A673 (cell line): Measurements from ENCODE around the gene C1QTNF8. TPM values are rescaled to one million over a fixed set of nuclear protein-coding genes. Genes with fewer than 3 reads are reported as not detected.

Experiments used
- BruUV-seq: library from RNA; stranded (reverse); fragments of 400-500 nt; replicated peaks from 2 replicates; lab custom pipeline; 2021; lab: Mats Ljungman, UMichigan
- CTCF ChIA-PET: fragments of 300-600 bp; sonication (Branson Sonifier 250); formaldehyde crosslinking; loops from one replicate; lab custom pipeline; 2022; ENCODE audit warnings: antibody characterized with exemption; lab: Charles Lee
- POLR2A ChIA-PET: fragments of 300-600 bp; sonication (Branson Sonifier 250); formaldehyde crosslinking; loops from one replicate; lab custom pipeline; 2022; ENCODE audit warnings: antibody characterized with exemption; ENCODE audit not compliant: low non-redundant PET; lab: Charles Lee
- DNase-seq: peaks from one replicate; pipeline ENCODE4 v3.0.0-alpha.2; 2015; ENCODE audit warnings: low spot score
- H3K27ac ChIP-seq: fragments of 200-600 bp; sonication (generic); 2 replicates; pipeline ENCODE4 v1.5.1; 2016; ENCODE audit warnings: mixed run types, low read depth, mild to moderate bottlenecking, mixed read lengths, antibody characterized with exemption, low read length; ENCODE audit not compliant: poor library complexity, severe bottlenecking
- H3K27me3 ChIP-seq: fragments of 200-600 bp; sonication (generic); replicated peaks from 2 replicates; pipeline ENCODE4 v1.6.1; 2017; ENCODE audit warnings: mixed run types, low read depth, mild to moderate bottlenecking, mixed read lengths, antibody characterized with exemption, low read length; ENCODE audit not compliant: insufficient read depth, poor library complexity
- H3K36me3 ChIP-seq: fragments of 200-600 bp; sonication (generic); 2 replicates; pipeline ENCODE4 v1.6.1; 2016; ENCODE audit warnings: mixed run types, mild to moderate bottlenecking, mixed read lengths, antibody characterized with exemption, low read length; ENCODE audit not compliant: insufficient read depth, poor library complexity, severe bottlenecking
- H3K4me1 ChIP-seq: fragments of 200-600 bp; sonication (generic); 2 replicates; pipeline ENCODE4 v1.6.1; 2017; ENCODE audit warnings: mixed run types, mild to moderate bottlenecking, mixed read lengths, antibody characterized with exemption, low read length; ENCODE audit not compliant: insufficient read depth, poor library complexity, severe bottlenecking
- H3K4me3 ChIP-seq: fragments of 200-600 bp; sonication (generic); 2 replicates; pipeline ENCODE4 v1.5.1; 2016; ENCODE audit warnings: low read depth, mixed run types, mild to moderate bottlenecking, mixed read lengths, low read length; ENCODE audit not compliant: poor library complexity, severe bottlenecking
- H3K9me3 ChIP-seq: fragments of 200-600 bp; sonication (generic); 2 replicates; pipeline ENCODE4 v1.6.1; 2016; ENCODE audit warnings: mixed run types, low read depth, mild to moderate bottlenecking, mixed read lengths, antibody characterized with exemption, low read length; ENCODE audit not compliant: poor library complexity, severe bottlenecking
- CTCF ChIP-seq: fragments of 300-800, 200-600 bp; sonication (generic); conservative IDR thresholded peaks from 2 replicates; pipeline ENCODE4 v1.5.1; 2017; ENCODE audit warnings: low read depth, mild to moderate bottlenecking, antibody characterized with exemption, low read length, moderate library complexity, mixed read lengths
- EZH2 ChIP-seq: fragments of 200-600 bp; sonication (generic); IDR thresholded peaks from 2 replicates; pipeline ENCODE4 v1.6.1; 2017; ENCODE audit warnings: borderline replicate concordance, low read depth, mild to moderate bottlenecking, mixed read lengths, antibody characterized with exemption, low read length; ENCODE audit not compliant: poor library complexity, severe bottlenecking
- intact Hi-C: fragments of 100-400 bp; cut with micrococcal nuclease; formaldehyde crosslinking; loops from one replicate; pipeline ENCODE4 v1.10.0; 2022; ENCODE audit not compliant: unreplicated experiment
- total RNA-seq: library from RNA; stranded (reverse); gene quantifications from 2 replicates; pipeline ENCODE4 v1.2.3, GENCODE V29; 2021

Gene C1QTNF8
- total RNA-seq, 1 experiment from 2014 or later, result not detected

DNA sequence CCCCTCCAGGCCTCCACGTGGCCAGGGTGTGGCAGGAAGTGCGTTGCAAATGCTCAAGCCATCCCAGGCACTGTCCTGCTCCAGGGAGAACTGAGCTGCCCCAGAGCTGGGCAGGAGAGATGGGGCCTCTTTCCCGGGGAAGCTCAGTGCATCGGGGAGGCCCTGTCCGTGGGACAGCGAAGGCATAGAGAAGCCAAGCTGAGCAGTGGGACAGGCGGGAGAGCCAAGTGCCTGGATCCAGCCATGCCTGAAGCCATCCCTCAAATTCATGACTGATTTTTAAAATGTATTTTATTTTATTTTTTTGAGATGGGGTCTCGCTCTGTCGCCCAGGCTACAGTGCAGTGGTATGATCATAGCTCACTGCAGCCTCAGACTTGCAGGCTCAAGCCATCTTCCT lies 48.9 kb downstream of the C1QTNF8 start:
- TF ChIP-seq EZH2, result no peak
- no peak for TF ChIP-seq CTCF
- CTCF ChIA-PET, result no interaction called here
- POLR2A ChIA-PET, result no interaction called here
- intact Hi-C loops, result no loop called here
- peaks cover 24% of the 10 kb centered on the region for H3K4me1 ChIP-seq
- BruUV-seq, result no TSS peak
- H3K4me3 ChIP-seq, result no peak overlapping the region
- no peaks in the 10 kb centered on the region for H3K27me3 ChIP-seq
- no peak for DNase-seq
- H3K9me3 ChIP-seq, result no peaks in the 10 kb centered on the region
- no peaks in the 10 kb centered on the region for H3K36me3 ChIP-seq
- no peak overlapping the region for H3K27ac ChIP-seq

DNA sequence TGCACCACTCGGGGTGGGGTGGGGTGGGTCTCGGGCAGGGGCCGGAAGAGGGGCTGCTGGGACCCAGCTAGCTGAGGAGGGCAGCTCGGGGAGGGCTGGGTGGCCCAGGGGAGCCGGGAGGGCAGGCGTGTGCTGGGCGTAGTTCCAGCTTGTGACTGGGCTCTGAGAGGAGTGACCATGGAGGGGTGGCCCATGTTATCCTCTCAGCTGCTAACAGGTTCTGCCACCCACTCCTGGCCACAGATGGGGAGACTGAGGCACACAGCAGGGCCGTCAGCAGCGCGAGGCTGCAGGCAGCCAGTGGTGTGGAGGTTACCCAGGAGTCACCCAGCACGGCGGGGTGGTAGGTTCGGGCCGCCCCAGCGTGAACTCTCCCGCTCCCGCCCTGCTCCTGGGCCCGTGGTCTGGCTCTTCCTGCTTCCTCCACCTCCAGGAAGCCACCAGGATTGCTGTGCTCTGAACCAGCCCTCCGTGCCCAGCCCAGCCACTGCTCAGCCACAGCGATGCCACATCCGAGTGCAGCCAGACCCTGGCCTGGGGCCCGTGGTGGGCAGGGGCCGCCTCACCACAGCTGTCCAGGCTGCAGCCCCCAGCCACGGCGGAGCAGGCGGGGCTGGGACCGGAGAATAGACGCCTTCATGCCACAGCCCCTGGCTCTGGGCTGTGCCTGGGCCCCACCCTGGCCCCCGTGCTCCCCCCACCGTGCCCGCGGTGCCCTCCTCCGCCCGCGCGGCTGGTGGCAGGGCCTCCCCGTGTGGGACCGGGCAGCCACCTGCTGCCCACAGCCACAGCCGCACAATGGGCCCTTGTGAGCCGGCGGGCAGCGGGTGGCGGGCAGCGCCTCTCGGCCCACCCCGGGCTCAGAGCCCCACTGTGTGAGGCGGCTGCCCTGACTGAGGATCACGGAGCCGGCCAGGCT lies 49.8 kb downstream of the C1QTNF8 start:
- DNase-seq, result no peak
- POLR2A ChIA-PET, result no interaction called here
- TF ChIP-seq EZH2, result no peak
- no peak for TF ChIP-seq CTCF
- Histone ChIP-seq H3K27me3 (no peaks in the 10 kb centered on the region), H3K4me3 (no peak overlapping the region), H3K27ac (no peak overlapping the region), H3K9me3 (no peaks in the 10 kb centered on the region), H3K4me1 (peaks cover 24% of the 10 kb centered on the region), H3K36me3 (no peaks in the 10 kb centered on the region)
- intact Hi-C loops, result no loop called here
- no TSS peak for BruUV-seq
- CTCF ChIA-PET, result no interaction called here

- ChIA-PET CTCF (no interaction called here), POLR2A (no interaction called here)
- intact Hi-C loops, result no loop called here
- peaks cover 24% of the 10 kb centered on the region for H3K4me1 ChIP-seq
- H3K9me3 ChIP-seq, result no peaks in the 10 kb centered on the region
- H3K36me3 ChIP-seq, result no peaks in the 10 kb centered on the region
- BruUV-seq, result no TSS peak
- no peak overlapping the region for H3K27ac ChIP-seq
- no peaks in the 10 kb centered on the region for H3K27me3 ChIP-seq
- no peak overlapping the region for H3K4me3 ChIP-seq
- no peak for DNase-seq
- TF ChIP-seq CTCF, result no peak
- TF ChIP-seq EZH2, result no peak
Observed at GRCh38 chr16:1045310-1045992, 50.6 kb downstream of the C1QTNF8 start.
